Stimulated activated CD8-positive, alpha-beta memory T cell treated with anti-CD3 and anti-CD28 coated beads, Interleukin-15, amount 100 ng/mL, for 24 hours (primary cell): ENCODE results near the gene MAML3.

ENCODE experiments used
- DNase-seq: peaks from one replicate; pipeline ENCODE4 v3.0.0-alpha.2; 2020; ENCODE audit warnings: low read depth

The MAML3 gene

DNA sequence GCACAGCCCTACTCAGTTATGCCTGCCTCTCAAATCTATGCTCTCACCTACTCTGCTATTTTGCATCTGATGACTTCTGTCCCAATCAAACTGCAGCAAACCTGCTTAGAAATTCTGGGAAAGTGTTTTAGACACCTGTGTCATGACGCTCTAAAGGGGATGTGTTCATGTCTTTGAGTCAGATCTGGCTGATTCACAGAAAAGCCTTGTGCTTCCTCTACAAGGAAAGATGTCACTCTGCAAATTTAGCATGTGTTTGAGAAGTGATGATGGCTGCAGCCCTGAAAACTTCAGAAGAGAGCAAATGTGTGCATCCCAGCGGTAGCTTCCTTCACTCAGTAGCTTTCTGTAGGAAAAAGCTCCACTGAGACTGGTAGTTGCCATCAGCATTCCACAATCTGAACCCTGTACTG is 253.0 kb downstream of the MAML3 start:
- no peak for DNase-seq

DNA sequence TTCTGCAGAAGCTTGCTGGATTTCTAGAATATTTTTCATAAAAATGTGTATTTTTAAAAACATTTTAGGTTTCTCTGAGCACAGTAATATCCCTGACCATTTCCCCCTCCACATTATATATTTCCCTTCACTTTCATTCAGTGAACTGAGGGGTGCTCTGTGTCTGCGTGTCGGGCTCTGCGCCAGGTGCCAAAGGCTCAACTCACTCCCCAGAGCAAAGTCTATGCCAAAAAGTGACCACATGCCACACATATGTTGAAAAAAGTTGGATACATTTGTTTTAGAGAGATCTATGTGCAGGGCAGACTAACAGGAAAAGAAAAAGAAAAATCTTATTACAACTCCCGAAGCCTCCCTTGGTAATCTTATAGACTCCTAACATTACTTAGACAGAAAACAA is 254.6 kb downstream of the MAML3 start:
- no peak for DNase-seq

DNA sequence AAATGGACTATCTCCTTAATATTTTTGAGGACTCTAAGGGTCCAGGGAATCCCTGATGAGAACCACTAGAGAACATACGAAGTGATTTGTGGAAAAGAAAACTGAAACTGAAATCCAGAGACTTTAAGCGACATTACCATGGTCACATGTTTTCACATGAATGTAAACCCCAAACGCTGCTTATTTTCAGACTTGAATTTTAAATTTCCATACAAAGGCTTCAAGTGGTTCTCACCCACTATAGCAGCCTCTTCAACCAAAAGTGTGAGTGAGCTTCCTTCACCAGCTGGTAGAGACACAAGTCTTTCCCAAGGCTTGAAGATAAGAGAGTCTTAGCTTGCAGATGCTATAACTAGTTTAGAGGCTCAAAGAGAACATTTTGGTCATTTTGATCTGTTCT is 255.7 kb downstream of the MAML3 start:
- DNase-seq = no peak

DNA sequence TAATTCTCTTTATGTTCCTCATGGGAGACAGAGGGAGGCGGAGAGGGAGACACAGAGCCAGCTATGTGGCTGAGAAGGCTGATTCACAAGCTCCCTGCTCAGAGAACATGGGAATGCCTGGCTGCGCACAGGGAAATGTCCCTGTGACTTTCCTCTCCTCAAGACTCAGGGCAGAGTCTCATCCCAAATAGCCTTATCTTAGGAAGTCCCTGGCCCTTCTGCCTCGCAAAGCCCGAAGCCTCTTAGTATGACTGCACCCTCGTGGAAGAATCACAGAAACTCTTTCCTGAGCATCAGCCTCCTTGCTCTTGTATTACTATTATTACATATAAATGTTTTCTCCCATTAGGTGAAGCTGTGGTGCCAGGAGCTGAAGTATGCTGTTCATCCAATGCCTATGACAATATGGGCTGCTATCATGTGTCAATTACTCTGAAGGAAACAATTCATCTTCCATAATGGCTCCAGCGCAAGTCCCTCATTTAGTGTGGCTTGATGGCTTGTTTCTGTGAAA is 257.8 kb downstream of the MAML3 start:
- no peak for DNase-seq

DNA sequence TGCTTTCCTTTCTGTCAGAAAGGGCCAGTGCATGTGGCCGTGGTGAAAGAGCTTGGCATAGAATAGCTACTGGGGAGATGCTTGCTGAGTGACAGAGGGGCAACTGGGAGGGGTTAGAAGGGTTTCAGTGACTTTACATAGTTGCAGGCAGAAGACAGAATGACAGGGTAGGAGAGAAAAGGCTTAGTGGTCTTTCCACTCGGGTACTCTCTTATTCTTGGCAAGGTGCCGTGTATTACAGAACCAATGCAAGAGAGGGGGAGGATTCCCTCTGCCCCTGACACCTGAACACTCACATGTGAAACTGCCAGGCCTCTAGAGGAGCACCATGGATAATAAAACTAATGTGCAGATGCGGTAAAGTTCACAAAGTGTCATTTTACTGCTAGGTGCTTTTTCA is 260.2 kb downstream of the MAML3 start:
- no peak for DNase-seq

DNA sequence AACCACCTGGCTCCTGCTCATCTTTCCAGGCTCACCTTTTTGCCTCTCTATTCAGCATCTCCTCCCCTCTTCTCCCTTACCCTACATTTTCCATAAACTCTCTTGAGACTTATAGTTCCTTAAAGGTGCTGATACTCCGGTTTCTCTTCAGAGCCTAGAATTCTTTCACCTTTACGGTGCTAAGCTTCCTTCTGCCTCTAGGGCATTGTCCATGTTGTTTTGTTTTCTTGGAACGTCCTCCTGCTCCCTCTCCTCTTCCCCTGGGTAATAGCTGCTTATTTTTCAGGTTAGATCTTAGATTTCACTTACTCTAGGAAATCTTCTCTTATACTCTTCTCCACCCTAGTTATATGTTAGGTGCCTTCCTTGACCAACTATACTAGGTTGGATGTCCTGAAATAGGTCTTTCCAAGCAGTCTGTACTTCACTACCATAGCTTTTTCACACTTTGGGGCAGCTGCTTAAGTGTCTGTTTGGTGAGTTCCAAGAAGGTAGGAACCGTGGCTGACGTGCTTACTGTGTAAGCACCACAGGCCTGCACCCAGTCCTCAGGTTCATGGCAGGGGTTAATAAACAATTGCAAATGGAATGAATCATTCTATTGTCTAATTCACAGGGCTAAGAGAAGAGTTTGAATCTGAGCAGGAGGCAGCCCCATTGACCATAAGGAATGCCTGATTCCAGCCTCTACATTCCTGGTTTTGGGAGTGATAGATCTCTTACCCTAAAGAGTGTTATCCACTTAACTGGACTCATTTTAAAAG is 260.8 kb downstream of the MAML3 start:
- DNase-seq = no peak

DNA sequence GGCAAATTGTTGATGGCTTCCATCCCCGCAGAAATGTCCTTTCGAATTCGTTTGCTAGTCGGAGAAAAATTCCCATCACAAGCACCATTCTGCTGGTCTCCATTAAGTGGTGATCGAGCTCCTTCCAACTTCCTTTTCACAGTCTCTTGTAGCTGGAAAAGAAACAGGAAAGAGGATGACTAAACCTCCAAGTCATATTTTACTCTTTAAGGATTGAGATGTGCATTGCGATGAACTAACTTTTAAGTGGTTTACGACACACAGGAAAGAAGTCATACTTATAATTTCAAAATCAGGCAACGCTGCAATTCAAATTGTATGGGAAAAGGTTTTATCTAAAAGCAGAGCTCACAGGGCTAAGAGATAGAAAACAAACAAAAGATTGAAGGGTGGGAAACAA is 263.2 kb downstream of the MAML3 start:
- no peak for DNase-seq

DNA sequence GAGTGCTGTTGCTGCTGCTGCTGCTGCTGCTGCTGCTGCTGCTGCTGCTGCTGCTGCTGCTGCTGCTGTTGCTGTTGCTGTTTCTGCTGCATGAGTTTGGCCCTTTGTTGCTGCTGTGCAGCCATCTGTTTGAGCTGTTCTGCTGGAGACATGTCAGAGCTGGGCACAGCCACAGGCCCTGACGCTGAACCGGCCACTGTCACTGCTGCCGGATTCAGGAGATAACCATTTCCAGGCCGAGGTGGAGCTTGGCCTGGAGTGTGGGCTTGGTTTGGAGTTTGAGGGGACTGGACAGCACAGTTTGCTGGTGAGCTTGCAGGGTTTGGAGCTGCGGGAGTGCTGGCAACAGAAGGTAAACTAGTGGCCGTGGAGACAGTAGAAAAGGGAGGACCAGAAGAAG is 264.1 kb downstream of the MAML3 start:
- no peak for DNase-seq

DNA sequence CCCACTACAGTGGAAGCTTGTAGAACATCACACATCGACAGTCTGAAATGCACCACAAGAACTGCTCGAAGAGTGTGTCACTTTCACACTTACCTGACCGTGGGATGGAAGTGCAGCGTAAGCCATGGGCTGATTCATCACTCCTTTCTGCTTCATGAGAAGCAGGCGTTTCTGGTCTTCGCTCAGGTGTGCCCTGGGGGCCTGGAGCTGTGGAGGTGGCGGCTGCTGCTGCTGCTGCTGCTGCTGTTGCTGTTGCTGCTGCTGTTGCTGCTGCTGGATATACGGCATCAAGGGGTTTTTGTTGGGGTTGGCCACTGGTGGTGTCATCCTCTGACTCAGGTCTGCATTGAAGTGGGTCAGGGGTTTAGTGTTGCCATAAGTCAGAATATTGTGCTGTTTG is 264.7 kb downstream of the MAML3 start:
- DNase-seq = no peak

DNA sequence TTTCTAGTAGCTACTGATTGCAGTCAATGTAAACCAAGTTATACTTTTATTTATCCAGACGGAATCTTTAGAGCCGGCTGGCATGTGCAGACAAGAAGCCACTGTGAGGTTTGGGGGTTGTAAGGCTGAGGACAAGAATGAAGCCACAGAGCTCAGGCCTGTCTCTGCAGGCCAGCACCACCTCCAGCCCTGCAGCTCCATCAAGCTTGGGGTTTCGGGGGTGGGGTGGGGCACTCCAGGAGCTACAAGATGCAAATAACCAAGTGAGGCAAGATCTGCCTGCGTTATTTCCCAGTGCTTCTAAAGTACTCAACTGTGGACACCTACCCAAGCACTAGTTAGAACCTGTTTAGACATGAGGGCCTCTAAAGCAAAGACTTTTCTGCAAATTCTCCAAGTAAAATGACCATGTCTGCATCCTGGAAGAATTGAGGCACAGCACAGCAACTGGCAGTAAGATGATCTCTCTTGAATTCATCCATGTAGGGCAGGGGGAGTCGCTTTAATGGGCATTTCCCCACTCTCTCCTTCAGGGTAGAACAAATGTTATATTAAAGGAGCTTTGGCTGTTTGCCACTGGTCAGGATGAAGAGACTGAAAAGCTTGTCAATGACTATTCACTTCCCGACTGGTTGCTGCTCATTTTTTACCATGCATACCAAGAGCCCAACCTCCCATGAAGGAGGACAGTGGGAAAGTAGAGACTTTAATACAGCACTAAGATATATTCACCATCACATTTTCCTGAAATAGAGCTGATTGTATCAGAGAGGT is 265.8 kb downstream of the MAML3 start:
- no peak for DNase-seq

DNA sequence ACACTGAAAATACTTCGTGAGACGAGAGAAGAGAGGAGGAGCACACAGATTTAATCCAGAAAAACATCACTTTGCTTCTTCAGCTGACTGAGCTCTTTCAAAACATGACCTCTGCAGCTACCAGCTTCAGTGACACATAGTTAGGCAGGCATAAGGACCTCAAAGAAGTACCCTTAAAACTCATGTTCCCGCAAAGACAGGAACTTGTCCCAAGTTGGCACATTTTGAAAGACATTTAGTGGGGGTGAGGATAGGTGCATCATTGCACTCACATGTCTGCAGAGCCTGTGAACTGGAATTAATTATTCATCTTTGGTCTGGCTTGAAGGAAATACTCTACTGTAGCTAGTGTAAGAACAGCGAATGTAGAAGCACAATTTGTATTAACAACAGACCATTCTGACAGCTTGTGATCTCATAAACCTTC is 266.6 kb downstream of the MAML3 start:
- no peak for DNase-seq

DNA sequence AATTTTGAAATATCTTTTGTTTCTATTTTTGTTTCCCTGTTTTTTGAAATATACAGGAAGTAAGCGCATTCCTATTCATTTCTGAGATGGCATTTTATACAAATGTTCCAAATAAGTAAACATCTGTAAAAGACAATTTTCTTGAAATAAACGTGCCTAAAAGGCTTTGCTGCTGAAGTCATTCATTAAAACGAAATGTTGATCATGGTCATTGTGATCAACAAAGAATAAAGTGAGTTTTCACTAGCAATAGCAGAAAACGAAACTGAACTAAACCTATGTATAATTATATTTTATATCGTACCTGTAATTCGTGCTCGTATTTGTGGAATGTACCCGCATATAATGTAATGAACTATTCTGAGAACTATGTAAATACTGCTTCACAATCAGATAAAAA is 267.2 kb downstream of the MAML3 start:
- DNase-seq = no peak

DNA sequence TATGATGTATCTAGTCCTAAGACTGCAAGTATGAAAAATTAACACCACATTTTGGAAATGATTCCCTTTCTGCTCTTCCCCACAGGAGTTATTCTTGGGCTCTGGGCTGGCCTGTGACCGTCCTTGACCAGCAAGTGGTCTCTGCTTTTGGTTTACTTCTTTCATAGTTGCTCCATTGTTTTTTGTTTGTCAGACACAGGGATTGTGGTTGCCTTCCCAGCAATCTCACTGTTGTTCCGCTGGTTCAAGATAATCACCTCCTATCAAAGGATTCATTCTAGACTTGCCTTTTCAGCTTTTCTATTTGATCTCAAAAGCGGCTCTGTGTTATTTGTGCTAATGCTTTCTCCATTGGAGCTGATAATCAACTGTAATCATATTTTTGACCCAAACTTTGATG is 269.5 kb downstream of the MAML3 start:
- no peak for DNase-seq

DNA sequence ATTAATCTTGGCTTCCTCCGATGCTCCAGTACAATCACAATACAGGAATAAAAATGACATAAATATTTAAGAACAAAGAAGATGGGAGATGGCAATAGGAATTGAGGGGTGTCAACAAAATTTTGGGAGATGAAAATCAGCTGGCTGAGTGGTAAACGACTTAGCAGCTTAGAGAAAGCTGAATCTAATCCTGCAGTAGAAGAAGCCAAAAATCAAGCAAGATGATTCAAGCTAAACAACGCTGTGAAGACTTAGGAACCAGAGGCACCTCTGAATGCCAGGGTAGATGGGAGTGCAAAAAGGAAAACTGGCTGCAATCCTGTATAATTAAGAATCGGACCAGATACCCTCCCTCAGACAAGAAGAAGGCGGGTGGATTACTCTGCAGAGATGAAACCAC is 273.1 kb downstream of the MAML3 start:
- DNase-seq = no peak

DNA sequence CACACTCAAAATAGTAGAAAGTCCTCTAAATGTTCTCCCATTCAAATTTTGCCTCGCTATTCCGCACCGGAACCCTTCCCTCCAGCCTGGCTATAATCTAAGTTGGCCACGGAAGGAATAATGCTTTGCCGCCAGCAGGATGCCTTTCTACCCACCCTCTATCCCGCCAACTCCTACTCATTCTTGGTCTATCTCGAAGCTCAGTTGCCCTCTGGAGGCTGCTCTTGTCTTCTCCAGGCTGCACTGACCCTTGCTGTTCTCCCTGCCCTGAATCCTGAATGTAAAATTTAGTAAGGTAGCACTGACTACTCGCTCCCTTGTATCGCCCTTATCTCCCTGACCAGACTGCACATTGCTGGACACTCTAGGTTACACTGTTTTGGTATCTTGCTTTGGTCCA is 275.9 kb downstream of the MAML3 start:
- DNase-seq = no peak

DNA sequence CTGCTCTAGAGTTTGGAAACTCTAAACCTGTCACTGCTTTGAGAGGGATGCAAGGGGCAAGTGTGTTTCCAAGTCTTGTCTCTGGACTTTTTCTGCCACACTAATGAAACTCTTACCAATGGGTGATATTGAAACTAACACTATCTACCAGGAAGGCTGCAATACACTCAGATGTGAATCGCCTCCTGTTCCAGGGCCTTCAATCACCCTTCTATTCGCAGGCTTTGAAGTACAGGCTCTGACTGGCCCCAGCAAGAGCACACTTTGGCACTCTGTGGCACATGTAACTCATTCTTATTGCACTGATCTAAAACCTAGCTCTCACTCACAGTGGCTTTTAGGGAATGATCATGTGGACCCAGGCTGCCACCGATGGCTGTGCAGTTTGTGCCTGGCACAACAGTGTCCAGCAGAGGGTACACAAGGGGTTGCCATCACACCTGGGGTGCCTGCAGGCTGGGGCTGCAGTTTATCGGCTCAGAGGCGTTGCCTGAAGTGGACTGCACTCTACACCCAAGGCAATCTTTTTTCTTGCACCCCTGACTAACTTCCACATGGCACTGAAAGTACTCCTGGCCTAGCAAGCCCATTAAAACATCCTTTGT is 277.5 kb downstream of the MAML3 start:
- DNase-seq = no peak

DNA sequence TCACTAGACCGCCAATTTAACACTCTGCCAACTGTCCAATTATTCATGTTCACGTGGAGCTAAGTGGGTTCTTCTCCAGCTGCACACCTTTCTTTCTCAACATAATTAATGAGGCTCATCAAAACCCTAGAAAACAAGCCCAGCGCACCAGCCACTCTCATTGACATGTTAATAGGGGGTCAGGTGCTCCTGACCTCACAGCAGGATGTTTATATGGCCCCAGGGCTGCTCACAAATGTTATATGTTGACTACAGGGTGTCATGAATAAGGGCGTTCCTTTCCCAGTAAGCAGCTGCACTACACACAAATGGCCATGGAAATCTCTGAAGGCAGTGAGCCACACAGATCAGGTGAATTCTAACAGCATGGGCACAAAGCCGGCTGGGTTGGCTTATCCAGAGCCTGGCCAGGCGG is 278.6 kb downstream of the MAML3 start:
- DNase-seq = no peak

DNA sequence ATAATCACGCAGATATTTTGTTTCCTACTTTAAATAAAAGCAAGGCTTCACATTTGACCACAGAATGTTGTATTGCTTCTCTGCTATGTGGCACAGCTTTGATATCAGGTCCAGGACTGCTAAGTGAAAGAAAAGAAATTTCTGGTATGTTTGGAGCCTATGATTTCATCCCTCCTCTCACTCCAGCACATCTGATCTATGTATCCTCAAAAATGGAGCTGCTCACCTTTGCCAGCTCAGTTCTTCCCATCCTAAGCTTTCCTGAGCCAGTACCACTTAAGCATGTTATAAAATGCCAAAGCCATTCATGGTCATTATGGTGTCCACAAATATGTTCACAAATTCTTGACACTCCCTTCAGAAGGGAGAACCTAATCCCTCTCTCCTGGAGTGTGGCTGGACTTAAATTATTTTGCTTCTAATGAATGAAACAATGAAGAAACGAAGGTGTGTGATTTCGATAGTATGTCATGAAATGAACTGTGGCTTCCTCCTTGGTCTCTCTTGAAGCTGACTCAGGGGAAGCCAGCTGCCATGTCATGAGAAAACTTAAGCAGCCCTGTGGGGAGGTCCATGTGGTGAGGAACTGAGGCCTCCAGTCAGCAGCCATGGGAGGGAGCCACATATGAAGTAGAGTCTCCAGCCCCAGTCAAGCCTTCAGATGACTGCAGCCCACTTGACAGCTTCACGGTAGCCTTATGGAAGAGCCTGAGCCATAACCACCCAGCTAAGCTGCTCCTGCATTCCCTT is 280.7 kb downstream of the MAML3 start:
- no peak for DNase-seq

DNA sequence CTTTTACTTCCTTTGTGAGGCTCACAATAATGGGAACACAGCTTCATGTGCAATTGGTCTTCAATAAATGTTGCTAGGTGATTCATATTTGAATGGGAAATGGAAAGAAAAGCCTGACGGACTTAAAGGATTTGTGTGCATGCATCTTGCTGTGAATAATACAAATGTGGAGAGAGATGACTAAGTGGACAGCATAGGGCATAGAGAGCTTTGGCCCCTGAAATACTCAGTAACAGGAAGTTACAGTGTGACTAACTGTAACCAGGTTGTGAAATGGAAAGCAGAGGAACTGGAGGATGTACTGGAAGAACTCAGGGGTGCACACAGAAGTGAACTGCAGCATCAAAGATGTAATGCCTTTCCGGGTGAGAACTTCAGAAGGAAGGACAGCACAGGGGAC is 281.7 kb downstream of the MAML3 start:
- no peak for DNase-seq

DNA sequence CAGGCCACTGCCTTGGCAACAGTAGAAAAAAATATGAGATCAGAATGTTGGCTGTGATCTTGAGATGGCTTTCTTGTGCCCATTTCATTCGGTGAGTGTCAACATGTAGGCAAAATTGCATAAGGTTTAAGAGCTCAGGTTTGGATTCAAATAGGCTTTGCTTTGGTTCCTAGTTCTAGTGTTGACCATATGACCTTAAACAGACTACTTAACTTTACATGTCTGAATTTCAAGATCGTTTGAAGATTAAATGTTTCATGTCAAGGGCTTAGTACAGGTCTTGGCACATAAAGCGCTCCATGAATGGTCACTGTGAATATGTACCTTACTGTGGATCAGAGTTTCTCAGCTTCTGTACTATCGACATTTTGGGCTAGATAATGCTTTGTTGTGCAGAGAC is 284.2 kb downstream of the MAML3 start:
- DNase-seq = no peak

DNA sequence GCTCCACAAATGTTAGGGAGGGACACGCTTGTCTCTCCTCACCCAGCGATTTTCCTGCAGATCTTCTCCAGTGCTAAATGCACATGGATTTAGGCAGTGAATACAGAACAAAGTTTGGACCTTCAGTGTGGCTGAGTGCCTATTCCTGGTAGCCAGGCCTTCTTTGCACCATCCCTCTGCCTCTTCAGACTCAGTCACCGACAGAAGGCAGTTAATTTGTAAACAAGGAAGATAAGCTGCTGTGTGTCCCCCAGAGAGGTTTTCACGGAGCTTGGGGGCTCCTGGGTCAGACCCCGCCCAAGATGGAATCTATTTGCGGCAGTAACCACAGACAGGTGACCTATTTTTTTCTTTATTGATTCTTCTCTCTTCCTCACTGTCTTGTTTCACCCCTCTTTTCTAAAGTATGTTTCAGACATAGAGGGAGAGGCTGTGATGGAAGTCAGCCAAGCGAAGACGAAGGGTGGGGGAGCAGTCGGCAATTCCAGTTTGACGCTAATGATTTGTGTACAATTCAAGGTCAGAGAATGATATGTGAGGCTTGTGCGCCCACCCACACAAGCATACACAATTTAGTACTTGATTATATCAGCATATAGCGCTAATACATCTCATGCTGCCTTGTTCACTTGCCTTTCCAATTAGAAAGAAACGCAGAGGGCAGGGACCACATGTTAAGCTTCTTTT is 287.6 kb downstream of the MAML3 start:
- no peak for DNase-seq

DNA sequence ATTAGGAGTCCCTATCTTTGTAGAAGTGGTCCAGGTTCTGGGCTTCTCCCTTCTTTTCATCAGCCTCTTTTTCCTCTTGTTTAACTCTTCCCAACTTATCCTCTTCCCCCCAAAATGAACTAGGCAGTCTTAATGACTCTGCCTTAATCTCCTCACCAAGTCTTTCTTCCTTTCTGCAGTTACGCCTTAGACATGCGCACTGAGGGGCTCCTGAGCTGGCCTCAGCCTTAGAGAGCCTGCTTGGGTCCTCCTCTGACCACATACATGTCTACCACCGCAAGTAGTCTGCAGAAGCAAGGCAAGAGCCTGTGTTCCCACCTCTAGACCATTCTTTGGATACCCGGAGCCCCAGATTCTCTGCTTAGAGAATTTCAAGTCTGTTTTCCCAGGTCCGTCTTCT is 288.4 kb downstream of the MAML3 start:
- DNase-seq = no peak
